Measurements from ENCODE around the gene RFT1.

GRCh38 chr3:53092216-53092615 lies 38.0 kb downstream of the RFT1 start:
- no peak for TF ChIP-seq CTCF (IDR thresholded peaks at IDR 0.05)
- TF ChIP-seq POLR2A (IDR thresholded peaks at IDR 0.05; ENCODE audit: low read depth) = no peak
- no peak for TF ChIP-seq EP300 (IDR thresholded peaks at IDR 0.05)
- TF ChIP-seq POLR2AphosphoS5 (IDR thresholded peaks at IDR 0.05) = no peak

Measured in esophagus muscularis mucosa (tissue), 4 donors.